CD4-positive, alpha-beta T cell (primary cell): ENCODE data around the gene HAGHL. TPM values are rescaled to one million over a fixed set of nuclear protein-coding genes. Genes with fewer than 3 reads are reported as not detected.
A peak's percentile ranks its signal among the peaks of the same experiment; 100 is the strongest.

Experiments used
- ATAC-seq: fragments of 200-7000 bp; cut with Tn5 transposase; one replicate; pipeline ENCODE4 v1.10.0; 2022; ENCODE audit warnings: mild to moderate bottlenecking; ENCODE audit not compliant: poor library complexity
- CTCF ChIA-PET: fragments of 350-600 bp; sonication (Branson Sonifier 250); formaldehyde crosslinking; loops from one replicate; lab custom pipeline; 2021; ENCODE audit warnings: antibody characterized with exemption, inconsistent platforms; lab: Charles Lee
- POLR2A ChIA-PET: fragments of 350-600 bp; sonication (Branson Sonifier 250); formaldehyde crosslinking; loops from one replicate; lab custom pipeline; 2021; ENCODE audit warnings: antibody characterized with exemption, inconsistent platforms; lab: Charles Lee
- DNase-seq, 14 experiments: peaks; one replicate each; pipeline ENCODE4 v3.0.0-alpha.2; 2013 to 2020; ENCODE audit warnings: mixed read lengths in 2 of 14
- H3K27ac ChIP-seq, 2 donors: one replicate each; pipeline versions ENCODE4 v1.5.1 to v1.7.0; 2013; ENCODE audit warnings: low read length in 2 of 2, low read depth in 1 of 2, mild to moderate bottlenecking in 1 of 2
- H3K27me3 ChIP-seq, 2 experiments: 1 replicate in 1 of 2; 2 replicates in 1 of 2; pipeline versions ENCODE4 v1.6.1 to v1.7.0; 2013; ENCODE audit warnings: low read length in 2 of 2, control low read depth in 1 of 2, mild to moderate bottlenecking in 1 of 2, moderate library complexity in 1 of 2; ENCODE audit not compliant: insufficient read depth in 2 of 2, control insufficient read depth in 1 of 2
- H3K36me3 ChIP-seq: one replicate; pipeline ENCODE4 v1.6.1; 2013; ENCODE audit warnings: low read length, control low read depth; ENCODE audit not compliant: insufficient read depth
- H3K4me1 ChIP-seq: one replicate; pipeline ENCODE4 v1.6.1; 2013; ENCODE audit warnings: low read length, control low read depth; ENCODE audit not compliant: insufficient read depth
- H3K4me3 ChIP-seq: one replicate; pipeline ENCODE4 v1.5.1; 2013; ENCODE audit warnings: mild to moderate bottlenecking, low read length, moderate library complexity
- H3K9me3 ChIP-seq, 2 experiments: 1 replicate in 1 of 2; 2 replicates in 1 of 2; pipeline versions ENCODE4 v1.6.1 to v1.7.0; 2013; ENCODE audit warnings: low read length in 2 of 2, mild to moderate bottlenecking in 2 of 2, control low read depth in 1 of 2, moderate library complexity in 1 of 2; ENCODE audit not compliant: control insufficient read depth in 1 of 2, insufficient read depth in 1 of 2
- H3K27ac Mint-ChIP-seq: one replicate; pipeline ENCODE4 v1.8.0; 2020; ENCODE audit warnings: mixed read lengths
- H3K27me3 Mint-ChIP-seq: one replicate; pipeline ENCODE4 v1.8.0; 2021; ENCODE audit warnings: mixed read lengths
- H3K36me3 Mint-ChIP-seq: one replicate; pipeline ENCODE4 v1.8.0; 2021; ENCODE audit warnings: low read depth, mixed read lengths
- H3K4me1 Mint-ChIP-seq: one replicate; pipeline ENCODE4 v1.8.0; 2021; ENCODE audit warnings: low read depth, mixed read lengths
- H3K4me3 Mint-ChIP-seq: one replicate; pipeline ENCODE4 v1.8.0; 2020; ENCODE audit warnings: mild to moderate bottlenecking, mixed read lengths
- H3K9me3 Mint-ChIP-seq: one replicate; pipeline ENCODE4 v1.8.0; 2020; ENCODE audit warnings: mixed read lengths
- intact Hi-C, 2 experiments: fragments of 100-400 bp; cut with DNase I in 1 of 2; cut with micrococcal nuclease in 1 of 2; formaldehyde crosslinking; loops; one replicate each; pipeline versions ENCODE4 v1.15.1 to v1.9.0; 2023 to 2025; cut with DNase I, micrococcal nuclease
- total RNA-seq, 174 experiments: library from RNA in 2 of 174; stranded (reverse) in 2 of 174; gene quantifications; one replicate each; pipeline ENCODE4 v1.2.3 and lab custom pipeline; 2021 to 2026
- TF ChIP-seq, protein P1 (sequence below): fragments of 200-600 bp; IDR thresholded peaks from one replicate; pipeline ENCODE4 v1.8.0; 2022; ENCODE audit warnings: antibody characterized with exemption, mild to moderate bottlenecking

HAGHL gene
- total RNA-seq, 2 experiments from 2014 or later = 7.1 to 9.2 TPM

DNA sequence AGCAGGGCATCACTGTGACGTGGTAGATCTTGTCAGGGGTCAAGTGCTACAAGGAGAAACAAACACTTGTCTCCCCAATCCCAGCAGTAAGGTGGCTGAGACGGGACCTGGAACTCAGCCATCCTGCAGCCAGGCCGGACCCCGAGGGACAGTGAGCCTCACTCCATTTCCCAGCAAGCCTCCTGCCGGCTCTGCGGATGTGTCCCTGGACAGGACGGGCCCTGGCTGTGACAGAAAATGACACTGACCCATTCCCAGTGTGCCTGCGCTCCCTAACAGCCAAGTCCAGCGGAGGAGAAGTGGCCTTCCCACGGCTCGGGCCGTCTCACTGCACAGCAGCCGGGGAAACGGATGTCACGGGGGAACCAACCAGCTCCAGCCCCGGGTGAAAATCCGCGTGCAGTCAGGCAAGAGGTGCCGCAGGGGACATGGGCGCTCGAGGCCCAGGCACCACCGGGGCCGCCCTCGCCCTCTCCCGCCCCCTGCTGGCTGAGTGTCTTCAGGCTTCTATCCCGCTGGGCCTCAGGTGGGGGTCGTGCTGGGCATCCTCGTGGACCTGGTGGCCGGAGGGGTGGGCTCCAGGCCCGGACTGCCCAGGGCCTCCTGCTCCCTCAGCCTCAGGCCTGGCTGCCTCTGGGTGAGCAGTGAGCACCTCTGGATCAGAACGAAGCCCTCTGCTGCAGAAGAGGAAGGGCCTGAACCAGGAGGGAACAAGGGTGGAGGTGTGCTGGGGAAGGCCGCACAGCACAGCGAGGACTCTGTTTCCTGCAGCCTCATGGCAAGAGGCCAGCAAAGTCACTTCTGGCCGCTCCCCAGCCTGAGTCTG, 6.7 kb downstream of the HAGHL start:
- TF ChIP-seq, protein P1, sequence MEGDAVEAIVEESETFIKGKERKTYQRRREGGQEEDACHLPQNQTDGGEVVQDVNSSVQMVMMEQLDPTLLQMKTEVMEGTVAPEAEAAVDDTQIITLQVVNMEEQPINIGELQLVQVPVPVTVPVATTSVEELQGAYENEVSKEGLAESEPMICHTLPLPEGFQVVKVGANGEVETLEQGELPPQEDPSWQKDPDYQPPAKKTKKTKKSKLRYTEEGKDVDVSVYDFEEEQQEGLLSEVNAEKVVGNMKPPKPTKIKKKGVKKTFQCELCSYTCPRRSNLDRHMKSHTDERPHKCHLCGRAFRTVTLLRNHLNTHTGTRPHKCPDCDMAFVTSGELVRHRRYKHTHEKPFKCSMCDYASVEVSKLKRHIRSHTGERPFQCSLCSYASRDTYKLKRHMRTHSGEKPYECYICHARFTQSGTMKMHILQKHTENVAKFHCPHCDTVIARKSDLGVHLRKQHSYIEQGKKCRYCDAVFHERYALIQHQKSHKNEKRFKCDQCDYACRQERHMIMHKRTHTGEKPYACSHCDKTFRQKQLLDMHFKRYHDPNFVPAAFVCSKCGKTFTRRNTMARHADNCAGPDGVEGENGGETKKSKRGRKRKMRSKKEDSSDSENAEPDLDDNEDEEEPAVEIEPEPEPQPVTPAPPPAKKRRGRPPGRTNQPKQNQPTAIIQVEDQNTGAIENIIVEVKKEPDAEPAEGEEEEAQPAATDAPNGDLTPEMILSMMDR = peak; percentile 18
- ATAC-seq (peak; percentile 48), DNase-seq (peak in 9 of 14 experiments; percentile 16 to 63 (median 40))
- Histone ChIP-seq H3K27me3 (no peaks in the 10 kb centered on the region), H3K36me3 (peaks cover 48% of the 10 kb centered on the region), H3K27ac (no peak overlapping the region), H3K4me3 (no peak overlapping the region), H3K4me1 (peaks cover 1% of the 10 kb centered on the region), H3K9me3 (no peaks in the 10 kb centered on the region)
- Mint-ChIP-seq H3K36me3 (peaks cover 33% of the 10 kb centered on the region), H3K27me3 (no peaks in the 10 kb centered on the region), H3K4me3 (no peak overlapping the region), H3K4me1 (no peaks in the 10 kb centered on the region), H3K27ac (no peak overlapping the region), H3K9me3 (no peaks in the 10 kb centered on the region)
- ChIA-PET CTCF (interaction anchor here (0.6 to 1.1 kb wide), 2 partner anchors 11 to 18 kb away, joined by 3 read pairs; no protein-coding TSS in a partner anchor), POLR2A (interaction anchor here (1.0 kb wide), 1 partner anchor 9 kb away, joined by 3 read pairs; no protein-coding TSS in a partner anchor)
- intact Hi-C loops = no loop called here

DNA sequence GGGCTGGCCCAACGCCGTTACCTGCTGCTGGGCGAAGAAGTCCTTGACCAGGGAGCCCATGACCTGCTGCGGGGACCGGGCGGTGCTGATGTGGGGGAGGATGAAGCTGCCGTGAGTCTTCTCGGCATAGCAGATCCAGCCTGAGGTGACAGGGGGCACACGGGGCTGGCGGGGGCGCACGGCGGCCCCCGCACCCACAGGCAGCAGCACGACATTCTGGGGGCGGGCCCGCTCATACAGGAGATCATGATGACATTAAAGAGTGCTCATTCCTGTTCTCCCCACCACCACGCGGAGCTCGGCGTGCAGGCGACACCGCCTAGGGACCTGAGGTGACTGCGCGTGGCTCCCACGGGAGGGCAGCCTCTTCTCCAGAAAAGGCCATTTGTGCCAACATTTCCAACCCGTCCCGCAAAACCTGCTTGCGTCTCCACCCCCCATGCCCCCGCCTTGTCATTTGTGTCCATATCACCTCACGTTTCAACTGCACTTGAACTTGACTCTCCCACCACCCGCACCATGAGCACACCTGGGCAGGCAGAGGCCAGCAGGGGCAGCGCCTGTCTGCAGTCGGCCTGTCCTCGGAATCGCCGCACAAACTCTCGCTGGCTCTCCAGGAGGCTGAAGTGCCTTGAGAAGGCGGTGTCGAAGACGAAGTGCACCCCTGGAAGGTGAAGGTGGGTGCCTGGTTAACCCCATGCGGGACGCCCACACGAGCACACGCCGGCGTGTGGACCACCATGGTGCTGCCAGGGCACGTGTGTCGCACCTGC, 7.5 kb downstream of the HAGHL start:
- Mint-ChIP-seq H3K4me1 (no peaks in the 10 kb centered on the region), H3K36me3 (peaks cover 33% of the 10 kb centered on the region), H3K4me3 (no peak overlapping the region), H3K9me3 (no peaks in the 10 kb centered on the region), H3K27ac (no peak overlapping the region), H3K27me3 (no peaks in the 10 kb centered on the region)
- no peak for ATAC-seq
- no peak overlapping the region for H3K4me3 ChIP-seq
- TF ChIP-seq, protein P1 = no peak
- DNase-seq = peak in 1 of 14 experiments; percentile 15
- no peaks in the 10 kb centered on the region for H3K9me3 ChIP-seq
- CTCF ChIA-PET = no interaction called here
- no peak overlapping the region for H3K27ac ChIP-seq
- intact Hi-C loops = no loop called here
- no peaks in the 10 kb centered on the region for H3K27me3 ChIP-seq
- H3K36me3 ChIP-seq = peaks cover 51% of the 10 kb centered on the region
- H3K4me1 ChIP-seq = peaks cover under 1% of the 10 kb centered on the region
- POLR2A ChIA-PET = no interaction called here

DNA sequence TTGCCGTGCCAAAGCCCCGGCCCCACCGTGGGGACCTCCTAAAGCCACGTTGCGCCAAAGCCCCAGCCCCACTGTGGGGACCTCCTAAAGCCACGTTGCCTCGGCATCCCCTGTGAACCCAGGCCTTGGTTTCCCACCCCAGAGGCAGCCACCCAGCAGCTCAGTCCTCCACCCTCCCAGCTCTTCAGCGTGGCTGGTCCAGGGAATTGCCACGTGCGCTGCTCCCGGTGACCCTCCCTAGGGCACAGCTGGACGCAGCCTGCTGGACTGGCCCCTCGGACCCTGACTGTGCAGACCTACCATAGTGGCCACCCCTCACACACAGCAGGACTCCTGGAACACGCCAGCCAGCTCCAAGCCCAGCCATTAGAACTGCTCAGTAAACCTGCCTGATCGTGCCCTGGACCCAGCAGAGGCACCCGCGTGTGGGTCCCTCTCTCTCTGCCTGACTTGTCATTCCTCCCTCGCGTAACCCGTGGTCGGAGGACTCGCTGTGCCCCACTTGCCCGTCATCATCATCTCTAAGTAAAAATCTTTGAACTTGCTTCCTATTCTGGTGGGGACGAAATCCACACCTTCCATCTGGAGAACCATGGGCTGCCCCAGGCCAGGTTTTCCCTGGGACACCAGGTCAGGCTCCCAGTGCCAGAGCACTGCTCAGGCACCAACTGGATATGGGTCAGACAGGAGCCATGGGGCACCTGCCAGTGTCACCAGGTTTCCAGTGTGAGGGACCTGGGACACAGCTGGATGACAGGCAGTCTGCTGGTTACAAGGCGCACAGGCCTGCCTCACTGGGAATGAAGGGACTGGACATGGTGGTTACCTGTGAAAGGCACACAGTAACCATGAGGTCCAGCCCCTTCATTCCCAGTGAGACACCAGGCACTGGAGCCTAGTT, 8.3 kb downstream of the HAGHL start:
- no peak overlapping the region for H3K27ac Mint-ChIP-seq
- H3K36me3 ChIP-seq = peaks cover 54% of the 10 kb centered on the region

More for the DNA sequence above, 8.3 kb downstream of the HAGHL start:
- Mint-ChIP-seq H3K36me3 (peaks cover 33% of the 10 kb centered on the region), H3K27me3 (no peaks in the 10 kb centered on the region), H3K9me3 (no peaks in the 10 kb centered on the region), H3K4me1 (no peaks in the 10 kb centered on the region), H3K4me3 (no peak overlapping the region)
- Histone ChIP-seq H3K4me3 (no peak overlapping the region), H3K27me3 (no peaks in the 10 kb centered on the region), H3K9me3 (no peaks in the 10 kb centered on the region), H3K4me1 (peaks cover 9% of the 10 kb centered on the region), H3K27ac (no peak overlapping the region)
- DNase-seq (peak in 1 of 14 experiments; percentile 12), ATAC-seq (no peak)
- intact Hi-C loops = no loop called here
- POLR2A ChIA-PET = no interaction called here
- CTCF ChIA-PET = no interaction called here
- TF ChIP-seq, protein P1 = no peak
